Glomerular endothelial cell (primary cell): Measurements from ENCODE around the gene EFHD2. TPM values are rescaled to one million over a fixed set of nuclear protein-coding genes. Genes with fewer than 3 reads are reported as not detected.
"Not testable (repeated sequence)": the region's sequence is repeated elsewhere in the genome, so short reads cannot be mapped to it uniquely, and the experiment has no call there.

Experiments
- DNase-seq: peaks from one replicate; pipeline ENCODE4 v3.0.0-alpha.2; 2011; ENCODE audit warnings: low read depth, low spot score; ENCODE audit errors: extremely low read depth
- total RNA-seq: library from RNA; depleted of rRNA; stranded (reverse); fragments of >200 nt; gene quantifications from 2 replicates; pipeline ENCODE4 v1.2.3, GENCODE V29; 2015

Gene EFHD2
- total RNA-seq, 1 donor from 2014 or later: 70.3 TPM

DNA sequence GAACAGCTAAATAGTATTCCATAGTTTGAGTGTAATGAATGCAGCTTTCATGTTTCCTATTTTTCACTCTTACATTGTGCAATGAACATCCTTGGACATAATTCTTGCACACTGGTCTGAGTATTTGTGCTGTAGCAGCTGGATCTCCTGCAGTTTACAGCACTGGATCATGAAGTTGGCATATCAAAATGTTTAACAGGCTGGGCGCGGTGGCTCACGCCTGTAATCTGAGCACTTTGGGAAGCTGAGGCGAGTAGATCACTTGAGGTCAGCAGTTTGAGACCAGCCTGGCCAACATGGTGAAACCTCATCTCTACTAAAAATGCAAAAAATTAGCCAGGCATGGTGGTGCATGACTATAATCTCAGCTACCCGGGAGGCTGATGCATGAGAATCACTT is 61.4 kb downstream of the EFHD2 start:
- not testable (repeated sequence) for DNase-seq

DNA sequence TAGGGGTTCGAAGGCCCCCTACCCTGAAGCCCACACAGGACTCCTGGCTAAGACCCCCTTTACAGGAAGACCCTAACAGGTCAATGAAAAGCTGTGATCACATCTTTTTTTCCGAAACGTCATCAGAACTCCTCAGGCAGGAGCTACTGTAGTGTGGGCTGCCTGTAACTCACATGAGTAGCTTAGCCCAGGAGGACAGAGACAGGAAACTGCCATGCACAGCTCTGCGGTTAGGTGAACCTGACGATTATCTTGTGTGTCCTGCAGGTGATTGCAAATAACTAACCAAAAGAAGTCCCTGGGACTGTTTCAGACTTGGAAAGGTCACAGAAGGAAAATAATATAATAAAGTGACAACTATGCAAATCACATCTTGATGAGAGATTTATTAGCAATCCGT is 62.0 kb downstream of the EFHD2 start:
- DNase-seq: not testable (repeated sequence)

DNA sequence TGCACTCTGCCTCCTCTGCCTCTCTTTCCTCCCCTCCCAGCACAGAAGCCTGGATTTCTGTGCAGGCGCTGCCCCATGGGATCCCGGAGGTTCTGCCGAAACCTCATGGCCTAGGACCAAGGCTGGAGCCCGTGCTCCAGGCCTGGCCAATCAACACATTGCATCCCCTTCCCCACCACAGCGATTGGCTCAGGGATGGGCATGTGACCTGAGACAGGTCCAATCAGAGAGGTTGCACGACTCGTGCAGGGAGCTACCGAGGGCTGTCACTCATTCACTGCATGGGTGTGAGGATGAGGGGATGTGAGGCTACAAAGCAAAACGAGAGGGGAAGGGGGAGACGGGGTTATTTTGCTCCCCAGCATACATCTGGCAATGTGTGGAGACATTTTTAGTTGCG is 62.9 kb downstream of the EFHD2 start:
- DNase-seq: no peak

DNA sequence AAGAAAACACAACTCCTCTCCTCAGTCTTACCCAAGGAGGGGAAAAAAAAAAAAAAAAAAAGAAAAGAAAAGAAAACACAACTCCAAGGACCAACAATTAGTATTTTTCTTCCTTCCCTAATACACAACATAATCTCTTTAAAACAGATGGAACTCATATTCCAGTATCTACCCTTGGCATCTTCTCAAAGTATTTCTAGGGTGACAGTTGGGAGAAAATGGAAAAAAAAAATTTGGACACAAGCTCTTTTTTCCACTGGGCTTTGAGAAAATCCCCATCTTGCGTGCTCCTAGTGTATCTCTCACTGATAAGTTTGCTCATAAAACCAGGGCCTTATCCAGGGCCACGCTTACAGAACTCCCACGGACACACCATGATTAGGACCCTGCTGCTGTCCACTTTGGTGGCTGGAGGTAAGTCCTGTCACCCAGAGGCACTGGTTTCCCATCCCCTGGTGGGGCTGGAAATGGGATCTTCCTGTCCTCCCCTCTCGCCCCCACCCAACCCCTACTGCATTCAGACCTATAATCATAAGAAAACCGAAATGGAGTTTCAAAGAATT is 66.1 kb downstream of the EFHD2 start, which contains the start of gene CELA2B:
CELA2B (plus strand) TSS at position 353 of the 563 bp plus-strand sequence; CDS start at position 375, 22 bp downstream.
- no peak for DNase-seq

DNA sequence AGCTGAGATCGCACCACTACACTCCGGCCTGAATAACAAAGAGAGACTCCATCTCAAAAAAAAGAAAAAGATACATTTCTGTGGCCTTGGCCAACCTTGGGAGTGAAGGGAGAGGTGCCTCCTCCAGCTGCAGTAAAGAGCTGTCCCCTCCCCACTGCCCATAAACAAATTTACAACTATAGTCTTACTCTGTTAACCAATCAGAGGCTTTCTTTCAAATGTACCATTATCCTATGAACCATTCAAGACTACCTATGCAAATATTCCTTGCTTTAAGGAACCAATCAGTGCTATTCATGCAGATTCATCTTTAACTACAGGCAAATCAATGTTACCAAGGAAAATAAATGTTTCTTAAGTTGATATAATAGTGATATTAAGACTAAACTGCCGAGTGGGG is 67.2 kb downstream of the EFHD2 start:
- no peak for DNase-seq

DNA sequence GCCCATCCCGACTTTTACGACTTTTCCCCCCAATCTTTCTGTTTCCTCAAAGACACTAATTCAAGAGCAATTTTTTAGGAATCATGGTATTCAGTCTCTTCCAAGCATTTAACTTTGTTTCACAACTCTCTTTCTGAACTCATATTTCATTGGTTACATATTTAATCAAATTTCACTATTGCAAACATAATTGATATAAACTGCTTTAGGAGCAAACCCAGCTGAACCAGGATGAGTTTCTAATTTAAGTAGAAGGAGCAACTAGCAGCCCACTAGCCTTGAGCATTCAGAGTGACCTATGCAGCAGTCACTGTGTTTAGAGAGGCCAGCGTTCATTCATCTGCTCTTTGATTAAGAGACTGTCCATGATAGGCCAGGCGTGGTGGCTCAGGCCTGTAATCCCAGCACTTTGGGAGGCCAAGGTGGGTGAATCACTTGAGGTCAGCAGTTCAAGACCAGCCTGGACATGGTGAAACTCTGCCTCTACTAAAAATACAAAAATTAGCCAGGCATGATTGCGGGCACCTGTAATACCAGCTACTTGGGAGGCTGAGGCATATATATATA is 68.0 kb downstream of the EFHD2 start:
- no peak for DNase-seq

Other genes starting within 250 kb of the EFHD2 start
- gene FHAD1, start 162.7 kb upstream of the EFHD2 start, total RNA-seq: 0.34 TPM in 1 of 2 replicates, not detected in the other
- gene CTRC, start 28.6 kb downstream of the EFHD2 start, total RNA-seq: not detected in 2 replicates
- not detected in 2 replicates for gene CELA2A, start 46.8 kb downstream of the EFHD2 start, total RNA-seq
- not detected in 2 replicates for gene CELA2B, start 66.2 kb downstream of the EFHD2 start, total RNA-seq
- 13.9 and 19.7 TPM in 2 replicates for gene CASP9, start 114.3 kb downstream of the EFHD2 start, total RNA-seq
- gene DNAJC16, start 117.0 kb downstream of the EFHD2 start, total RNA-seq: 20.7 and 31.2 TPM in 2 replicates
- 0.35 and 0.63 TPM in 2 replicates for gene AGMAT, start 175.2 kb downstream of the EFHD2 start, total RNA-seq
- gene DDI2, start 207.6 kb downstream of the EFHD2 start, total RNA-seq: 10.1 and 28.4 TPM in 2 replicates